PFSK-1 (cell line): ENCODE data around the gene SERTAD4.

ENCODE experiments used
- FOXP2 ChIP-seq: optimal IDR thresholded peaks from 2 replicates; pipeline ENCODE3; 2011; ENCODE audit warnings: borderline replicate concordance, control low read depth, inconsistent platforms; ENCODE audit not compliant: insufficient read depth; ENCODE audit errors: extremely low read length, extremely low read depth
- POLR2AphosphoS5 ChIP-seq: IDR thresholded peaks from 2 replicates; pipeline ENCODE4 v1.6.1; 2012; ENCODE audit warnings: low read depth, mild to moderate bottlenecking, control low read depth, low read length, moderate library complexity
- REST ChIP-seq, 2 experiments: IDR thresholded peaks; 2 replicates each; pipeline versions ENCODE4 v1.6.1 to v1.8.0; 2011 to 2012; ENCODE audit warnings: low read depth in 2 of 2, low read length in 2 of 2, control low read depth in 1 of 2, inconsistent platforms in 1 of 2, mild to moderate bottlenecking in 1 of 2, moderate library complexity in 1 of 2; ENCODE audit not compliant: insufficient read depth in 1 of 2
- SIN3A ChIP-seq: IDR thresholded peaks from 2 replicates; pipeline ENCODE4 v1.6.1; 2012; ENCODE audit warnings: mild to moderate bottlenecking, low read length, moderate library complexity, borderline replicate concordance; ENCODE audit not compliant: insufficient read depth
- TAF1 ChIP-seq: IDR thresholded peaks from 2 replicates; pipeline ENCODE4 v1.6.1; 2012; ENCODE audit warnings: low read length, control low read depth, borderline replicate concordance; ENCODE audit not compliant: insufficient read depth

- TF ChIP-seq POLR2AphosphoS5 (no peak), TAF1 (no peak), REST (IDR thresholded peaks at IDR 0.05; ENCODE audit: insufficient read depth in 1 of 2, low read depth in 2 of 2, low read length in 2 of 2) (no peak), SIN3A (no peak), FOXP2 (no peak)
Measured at GRCh38 chr1:210292231-210292871, 59.8 kb downstream of the SERTAD4 start.
